Hepatic stellate cell (primary cell): ENCODE results near the gene OR4D6.
A peak's percentile ranks its signal among the peaks of the same experiment; 100 is the strongest.
"Not testable (repeated sequence)": the region's sequence is repeated elsewhere in the genome, so short reads cannot be mapped to it uniquely, and the experiment has no call there.

ENCODE experiments used
- DNase-seq: peaks from one replicate; pipeline ENCODE4 v3.0.0; 2011; ENCODE audit warnings: low spot score

The OR4D6 gene

DNA sequence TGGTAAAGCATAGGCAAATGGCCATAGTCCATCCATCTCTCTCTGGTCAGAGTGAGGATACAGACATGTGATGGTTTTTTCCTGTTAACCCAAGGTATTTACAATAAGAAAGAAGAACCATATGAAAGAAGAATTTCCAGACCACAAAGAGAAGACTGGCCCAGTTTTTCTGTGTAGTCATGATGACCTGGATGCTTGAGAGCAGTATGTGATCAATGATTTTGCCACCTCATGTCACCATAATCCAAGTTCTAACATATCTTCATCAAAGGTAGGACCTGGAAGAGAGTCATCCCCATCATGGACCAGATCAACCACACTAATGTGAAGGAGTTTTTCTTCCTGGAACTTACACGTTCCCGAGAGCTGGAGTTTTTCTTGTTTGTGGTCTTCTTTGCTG, at the start of gene OR4D6:
Gene OR4D6 (plus strand): TSS at position 301 of the 400 bp plus-strand sequence. CDS start 0 bp downstream, at position 301.
- DNase-seq: no peak

DNA sequence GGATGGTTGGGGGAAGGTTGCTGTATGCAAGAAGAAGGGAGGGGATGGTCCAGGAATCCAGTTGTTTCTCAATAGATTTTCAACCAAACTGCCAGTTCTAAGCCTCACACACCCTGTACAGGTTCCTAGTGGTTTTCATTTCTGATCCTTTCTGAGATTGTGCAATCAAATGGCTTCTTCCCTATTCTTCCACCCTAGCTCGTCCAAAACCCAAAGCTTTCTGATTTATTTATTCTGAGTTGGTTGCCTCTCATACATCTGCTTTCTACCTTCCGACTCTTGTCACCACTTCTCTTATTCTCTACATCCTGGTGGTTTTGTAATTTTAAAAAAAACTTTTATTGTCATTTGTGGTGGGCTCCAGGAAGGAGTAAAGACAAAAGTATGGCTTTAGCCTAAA, 43.1 kb upstream of the OR4D6 start:
- no peak for DNase-seq

DNA sequence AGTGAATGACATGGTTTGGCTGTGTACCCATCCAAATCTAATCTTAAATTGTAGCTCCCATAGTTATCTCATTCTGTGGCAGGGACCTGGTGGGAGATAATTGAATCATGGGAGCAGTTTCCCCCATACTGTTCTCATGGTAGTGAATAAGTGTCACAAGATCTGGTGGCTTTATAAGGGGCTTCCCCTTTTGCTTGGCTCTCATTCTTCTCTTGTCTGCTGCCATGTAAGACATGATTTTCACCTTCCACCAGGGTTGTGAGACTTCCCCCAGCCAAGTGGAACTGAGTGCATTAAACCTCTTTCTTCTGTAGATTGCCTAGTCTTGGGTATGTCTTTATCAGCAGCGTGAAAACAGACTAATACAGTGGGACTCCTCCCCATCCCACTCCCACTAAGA, 41.6 kb upstream of the OR4D6 start:
- no peak for DNase-seq

DNA sequence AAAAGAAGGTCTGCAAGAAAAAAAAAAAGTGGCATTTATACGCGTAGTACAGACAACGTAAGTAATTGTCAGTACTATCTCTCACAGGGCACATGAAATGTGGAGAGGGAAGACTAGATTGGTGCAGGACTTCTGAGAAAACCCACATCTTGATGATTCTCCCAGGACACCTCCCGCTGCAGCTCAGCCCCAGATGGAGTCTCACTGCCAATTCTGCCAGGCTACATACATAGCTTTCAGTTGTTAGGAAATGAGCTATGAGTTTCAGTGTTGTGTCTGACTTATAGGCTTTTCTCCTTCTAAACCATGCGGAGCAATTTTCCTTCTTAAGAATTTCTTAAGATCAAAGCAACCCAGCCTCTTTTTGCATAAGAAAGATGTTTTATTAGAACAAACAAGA, 40.1 kb upstream of the OR4D6 start:
- DNase-seq: no peak

DNA sequence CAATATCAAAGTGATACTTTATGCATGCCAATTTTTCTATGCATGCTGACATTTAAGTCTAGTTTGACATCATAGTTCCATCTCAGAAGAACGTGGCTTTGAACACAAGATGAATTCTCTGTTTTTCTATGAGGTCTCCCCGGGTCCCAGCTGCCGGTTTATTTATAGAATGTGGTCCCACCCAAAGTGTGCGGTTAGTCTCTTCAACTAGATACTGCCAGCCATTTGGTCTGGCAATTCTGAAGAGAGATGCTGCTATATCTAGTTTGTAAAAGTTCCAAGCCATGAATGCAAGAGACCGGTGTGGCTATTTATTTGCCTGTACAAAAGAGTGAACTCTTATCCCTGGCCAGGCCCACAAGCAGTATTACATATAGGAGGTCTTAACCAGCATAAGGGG, 39.7 kb upstream of the OR4D6 start:
- DNase-seq: no peak

DNA sequence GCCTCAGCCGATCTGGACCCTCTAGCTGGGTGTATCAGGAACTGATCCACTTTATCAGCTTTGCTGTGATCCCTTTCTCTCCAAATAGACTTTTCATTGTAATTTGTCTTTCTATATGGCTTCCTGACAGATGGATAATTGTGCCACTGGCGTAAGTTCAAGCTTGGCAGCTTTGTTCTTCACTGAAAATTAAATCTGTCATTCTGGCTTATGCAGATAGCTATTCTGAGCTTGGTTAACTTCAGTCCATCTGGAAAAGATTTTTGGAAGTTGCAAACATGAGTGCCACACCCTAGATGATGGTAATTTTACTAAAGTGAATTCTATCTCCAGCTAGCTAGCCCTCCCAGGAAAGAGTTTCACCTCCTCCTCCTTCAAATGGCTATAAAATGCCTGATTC, 38.6 kb upstream of the OR4D6 start:
- DNase-seq: no peak

DNA sequence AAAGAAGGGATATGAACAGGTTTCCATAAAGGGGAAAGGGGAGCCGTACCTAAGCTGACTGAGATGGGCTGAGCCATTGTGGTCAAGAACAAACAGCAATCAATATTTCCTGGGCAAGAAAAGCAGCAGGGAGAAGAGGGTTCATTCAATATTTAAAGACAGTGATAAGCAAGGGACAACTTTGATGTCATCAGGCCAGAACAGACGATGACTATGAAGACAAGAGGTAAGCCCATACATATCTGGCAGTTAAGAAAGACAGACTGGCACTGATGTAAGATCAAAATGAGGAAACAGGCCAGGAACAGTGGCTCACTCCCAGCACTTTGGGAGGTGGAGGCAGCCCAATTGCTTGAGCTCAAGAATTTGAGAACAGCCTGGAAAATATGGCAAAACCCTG, 32.9 kb upstream of the OR4D6 start:
- DNase-seq: no peak

DNA sequence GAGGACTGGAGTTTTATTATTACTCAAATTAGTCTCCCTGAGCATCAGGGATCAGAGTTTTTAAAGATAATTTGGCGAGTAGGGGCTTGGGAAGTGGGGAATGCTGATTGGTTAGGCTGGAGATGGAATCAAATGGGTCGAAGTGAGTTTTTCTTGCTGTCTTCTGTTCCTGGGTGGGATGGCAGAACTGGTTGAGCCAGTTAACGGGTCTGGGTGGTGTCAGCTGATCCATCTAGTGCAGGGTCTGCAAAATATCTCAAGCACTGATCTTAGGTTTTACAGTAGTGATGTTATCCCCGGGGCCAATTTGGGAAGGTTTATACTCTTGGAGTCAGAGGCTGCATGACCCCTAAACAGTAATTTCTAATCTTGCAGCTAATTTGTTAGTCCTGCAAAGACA, 31.6 kb upstream of the OR4D6 start:
- DNase-seq: no peak

DNA sequence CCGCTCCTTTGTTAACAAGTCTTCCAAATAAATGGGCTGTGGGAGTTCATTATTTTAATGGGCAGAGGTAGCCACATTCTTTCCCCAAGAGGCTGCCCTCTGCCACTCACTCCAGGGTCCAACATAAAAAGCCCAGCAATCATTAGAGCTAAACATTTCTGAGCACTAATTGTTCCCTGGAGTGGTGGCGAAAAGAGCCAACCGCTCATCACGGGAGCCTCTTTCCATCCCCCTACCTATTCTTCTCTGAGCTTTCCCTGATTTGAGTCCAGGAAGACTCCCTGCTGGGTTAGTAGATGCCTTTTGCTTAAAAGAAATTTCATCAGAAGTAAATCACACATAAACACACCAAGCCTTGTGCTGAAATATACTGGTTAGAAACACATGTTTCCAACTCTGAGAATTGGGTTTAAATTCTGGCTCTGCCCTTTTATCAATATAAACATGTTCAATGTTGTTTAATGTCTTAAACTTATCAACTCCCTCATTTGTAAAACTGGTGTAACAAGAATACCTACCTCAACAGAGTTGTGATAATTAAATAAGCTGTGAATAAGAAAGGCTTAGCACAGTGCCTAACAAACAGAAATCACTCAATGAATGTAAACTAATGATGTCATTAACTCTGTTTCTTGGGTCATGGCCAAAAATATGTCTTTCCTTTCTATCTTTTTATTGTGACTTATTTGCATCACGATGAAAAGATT, 30.2 kb upstream of the OR4D6 start, which contains the start of gene OR5A2:
Gene OR5A2 (minus strand): TSS at position 53 of the 707 bp plus-strand sequence. CDS start 3,460 bp downstream, outside the sequence.
- DNase-seq: no peak

DNA sequence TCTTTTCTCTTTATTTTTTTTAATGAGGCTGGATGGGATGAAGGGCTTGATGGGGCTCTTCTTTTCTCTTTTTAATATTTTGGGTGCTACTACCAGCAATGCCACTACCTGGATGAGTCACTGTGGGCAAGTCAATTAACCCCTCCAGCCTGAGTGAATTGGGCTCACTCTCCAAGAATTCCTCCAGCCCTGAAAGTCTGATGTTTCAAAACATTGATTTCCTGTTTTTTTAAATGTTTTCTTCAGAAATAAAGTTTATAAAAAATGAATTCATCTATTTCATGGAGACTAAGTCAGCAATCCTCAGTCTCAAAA, 29.7 kb upstream of the OR4D6 start:
- no peak for DNase-seq

DNA sequence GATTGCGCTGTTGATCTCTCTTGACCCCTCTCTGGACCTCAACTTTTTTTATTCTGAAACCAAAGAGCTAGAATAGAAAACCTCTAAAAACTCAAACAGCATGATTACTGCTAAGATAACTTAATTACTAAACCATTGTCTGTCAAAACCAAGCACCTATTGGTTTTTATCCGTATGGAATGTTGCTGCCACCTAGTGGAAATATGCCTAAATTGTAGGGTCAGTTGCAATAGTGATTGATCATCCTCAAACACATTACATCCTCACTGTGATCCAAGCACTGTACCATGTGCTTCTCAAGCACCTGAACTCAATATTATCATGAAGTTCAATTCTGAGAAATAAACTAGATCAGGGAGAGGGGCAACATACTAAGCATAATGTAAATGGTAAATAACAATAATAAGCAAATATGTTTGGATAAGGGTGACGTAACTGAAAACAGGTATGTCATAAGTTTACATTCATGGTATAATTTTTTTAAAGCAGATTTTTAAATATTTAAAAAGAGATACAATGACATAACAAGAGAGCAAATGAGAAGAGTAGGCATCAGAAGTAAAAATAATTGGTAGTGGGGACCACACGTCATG, 26.7 kb upstream of the OR4D6 start:
- peak; percentile 2 for DNase-seq

DNA sequence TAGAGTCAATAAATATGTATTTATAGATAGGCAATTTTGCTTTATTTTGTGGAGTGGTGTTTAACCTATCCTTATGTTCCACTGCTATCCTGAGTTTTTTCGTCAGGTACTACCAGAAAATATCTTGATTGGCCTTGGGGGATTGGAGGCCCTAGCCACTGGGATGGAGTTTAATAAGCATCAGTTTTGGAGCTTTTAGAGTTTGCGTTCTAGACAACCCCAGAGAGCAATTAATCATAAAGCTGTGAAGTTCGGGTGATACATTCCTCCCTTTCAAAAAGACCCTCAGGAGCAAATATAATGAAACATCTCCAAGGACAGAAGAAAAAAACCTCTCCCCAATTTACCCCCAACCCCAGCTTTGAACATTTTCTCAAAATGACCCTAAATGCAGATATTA, 20.6 kb upstream of the OR4D6 start, which contains the start of gene OR5A1:
Gene OR5A1 (plus strand): TSS at position 301 of the 400 bp plus-strand sequence. CDS start 6,700 bp downstream, outside the sequence.
- DNase-seq: no peak

DNA sequence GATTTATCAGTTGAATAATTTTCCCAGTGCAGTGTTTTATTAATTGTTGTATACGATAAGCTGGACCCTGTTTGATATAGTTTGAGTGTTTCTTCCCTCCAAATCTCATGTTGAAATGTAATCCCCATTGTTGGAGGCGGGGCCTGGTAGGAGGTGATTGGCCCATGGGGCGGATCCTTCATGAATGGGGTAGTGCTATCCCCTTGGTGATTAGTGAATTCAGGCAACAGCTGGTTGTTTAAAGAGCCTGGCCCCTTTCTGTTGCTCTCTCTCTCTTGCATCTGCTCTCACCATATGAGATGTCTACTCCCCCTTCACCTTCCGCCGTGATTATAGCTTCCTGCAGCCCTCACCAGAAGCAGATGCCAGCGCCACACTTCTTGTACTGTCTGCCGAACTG, 19.0 kb upstream of the OR4D6 start:
- no peak for DNase-seq

DNA sequence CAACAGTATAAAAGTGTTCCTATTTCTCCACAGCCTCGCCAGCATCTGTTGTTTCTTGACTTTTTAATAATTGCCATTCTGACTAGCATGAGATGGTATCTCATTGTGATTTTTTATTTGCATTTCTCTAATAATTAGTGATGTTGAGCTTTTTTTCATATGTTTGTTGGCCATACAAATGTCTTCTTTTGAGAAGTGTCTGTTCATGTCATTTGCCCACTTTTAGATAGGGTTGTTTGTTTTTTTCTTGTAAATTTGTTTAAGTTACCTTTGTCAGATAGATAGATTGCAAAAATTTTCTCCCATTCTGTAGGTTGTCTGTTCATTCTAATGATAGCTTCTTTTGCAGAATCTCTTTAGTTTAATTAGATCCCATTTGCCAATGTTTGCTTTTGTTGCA, 11.1 kb upstream of the OR4D6 start:
- not testable (repeated sequence) for DNase-seq

DNA sequence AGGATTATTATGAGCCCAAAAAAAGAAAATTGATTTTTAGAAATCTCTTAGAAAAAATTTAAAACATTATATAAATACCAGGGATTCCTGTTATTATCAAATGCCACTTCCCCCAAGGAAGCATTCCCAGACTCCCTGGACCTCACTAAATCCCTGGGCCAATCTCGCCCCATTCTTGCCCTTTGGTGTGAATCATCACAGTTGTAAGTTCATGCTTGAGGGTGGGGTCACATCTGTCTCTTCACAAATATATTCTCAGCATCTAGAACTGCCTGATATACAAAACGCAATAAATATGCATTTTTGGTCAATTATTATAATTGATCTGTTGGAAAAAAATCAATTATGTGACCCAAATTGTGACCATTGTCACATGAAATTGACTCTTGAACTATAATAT, 8.3 kb upstream of the OR4D6 start:
- no peak for DNase-seq

DNA sequence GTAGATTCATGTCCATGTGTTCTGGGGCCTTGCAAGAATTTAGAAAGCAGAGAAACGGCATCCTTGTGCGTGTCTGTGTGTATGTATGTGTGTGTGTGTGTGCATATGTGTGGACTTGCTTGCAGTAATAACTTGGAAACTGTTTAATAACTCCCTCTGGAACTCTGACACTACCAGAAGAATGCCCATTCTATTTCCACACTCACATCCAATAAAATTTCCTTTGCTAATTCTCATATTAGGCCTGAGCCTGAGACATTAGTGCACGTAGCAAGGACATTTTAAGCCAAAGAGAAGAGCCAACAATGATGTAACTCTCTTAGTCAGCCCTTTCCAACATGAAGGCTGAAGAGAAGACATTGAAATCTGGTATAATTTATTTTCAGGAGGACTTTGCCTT, 3.2 kb downstream of the OR4D6 start:
- DNase-seq: no peak

DNA sequence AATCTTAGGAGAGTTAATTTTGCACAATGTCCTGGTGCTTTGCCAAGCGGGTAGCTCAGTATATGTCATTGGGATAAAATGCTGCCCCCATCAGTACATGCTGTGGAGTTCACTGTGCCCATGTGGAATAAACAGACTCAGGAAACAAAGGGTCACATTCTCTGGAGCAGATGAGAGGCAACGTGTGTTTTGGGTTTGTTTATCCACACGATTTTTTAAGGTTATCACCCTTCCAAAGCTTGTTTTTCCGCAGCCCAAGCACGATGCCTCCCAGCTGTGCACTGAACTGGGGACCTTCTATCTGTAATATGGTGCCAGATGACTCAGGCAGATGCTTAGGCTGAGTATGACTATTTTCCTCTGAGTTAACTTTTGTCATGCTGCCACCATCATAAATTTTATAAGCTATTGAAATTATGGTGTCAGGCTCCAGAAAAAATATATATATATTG, 6.5 kb downstream of the OR4D6 start:
- DNase-seq: no peak

DNA sequence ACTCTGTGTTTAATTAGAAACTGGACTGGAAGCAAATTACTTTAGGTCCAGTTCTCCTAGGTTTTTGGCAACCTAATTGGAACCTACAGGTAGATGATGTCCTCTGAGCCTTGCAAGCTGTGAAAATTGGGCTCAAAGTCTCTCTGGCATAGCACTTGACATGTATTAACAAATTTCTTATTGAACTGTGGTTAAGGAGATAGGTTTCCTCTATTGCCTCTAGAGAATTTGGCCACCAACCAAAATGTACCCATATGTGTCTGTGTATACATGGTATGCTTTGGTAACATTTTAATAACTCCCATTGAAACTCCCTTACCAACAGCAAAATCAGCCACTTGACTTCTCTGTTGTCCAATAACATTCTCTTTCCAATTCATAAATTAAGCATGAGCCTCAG, 16.3 kb downstream of the OR4D6 start, which contains the start of gene OR4D10:
Gene OR4D10 (plus strand): TSS at position 301 of the 400 bp plus-strand sequence. CDS start 4,115 bp downstream, outside the sequence.
- DNase-seq: no peak

DNA sequence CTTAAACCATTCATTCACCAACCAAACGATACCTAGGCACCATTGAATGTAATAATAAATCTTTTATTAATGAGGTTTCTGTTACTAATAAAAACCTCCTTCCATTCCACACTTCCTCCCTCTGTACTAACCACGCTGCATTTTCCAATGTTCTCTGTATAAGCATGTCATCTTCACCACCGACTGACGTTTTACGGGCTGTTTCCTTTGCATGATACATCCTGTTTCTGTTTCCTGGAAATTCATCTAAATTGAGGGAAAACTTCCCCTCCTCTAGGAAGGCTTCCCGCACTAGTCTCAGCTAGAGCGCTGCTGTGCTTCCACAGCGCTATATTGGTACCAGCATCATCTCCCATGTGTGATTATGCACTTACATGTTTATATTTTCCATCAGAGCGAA, 18.4 kb downstream of the OR4D6 start:
- DNase-seq: no peak

DNA sequence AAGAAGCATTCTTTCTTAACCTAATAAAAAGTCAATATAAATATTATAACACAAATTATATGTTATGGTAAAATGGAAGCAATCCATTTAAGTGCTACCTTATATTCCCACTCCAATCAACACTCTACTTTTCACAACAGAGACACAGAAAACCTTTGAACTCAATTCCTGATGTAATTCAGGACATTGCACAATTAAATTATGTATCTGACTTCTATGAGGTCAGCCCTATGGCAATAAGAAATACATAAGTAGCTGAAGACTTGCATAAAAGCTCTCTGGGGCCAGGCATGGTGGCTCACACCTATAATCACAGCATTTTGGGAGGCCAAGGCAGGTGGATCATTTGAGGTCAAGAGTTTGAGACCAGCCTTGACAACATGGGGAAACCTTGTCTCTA, 23.1 kb downstream of the OR4D6 start:
- no peak for DNase-seq

DNA sequence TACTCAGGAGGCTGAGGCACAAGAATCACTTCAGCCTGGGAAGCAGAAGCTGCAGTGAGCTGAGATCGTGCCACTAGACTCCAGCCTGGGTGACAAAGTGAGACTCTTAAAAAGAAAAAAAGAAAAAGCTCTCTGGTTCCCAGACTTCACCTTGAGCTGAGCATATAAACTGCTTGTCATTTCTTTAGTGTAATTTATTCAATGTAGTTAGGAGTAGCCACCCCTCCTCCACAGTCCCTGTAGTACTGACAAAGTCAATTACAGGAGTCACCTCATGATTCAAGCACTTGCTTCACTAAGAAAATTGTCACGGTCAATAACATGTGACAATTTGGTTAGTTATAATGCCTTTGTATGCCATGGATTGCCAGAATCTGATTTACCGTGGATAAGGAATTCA, 23.6 kb downstream of the OR4D6 start:
- no peak for DNase-seq

DNA sequence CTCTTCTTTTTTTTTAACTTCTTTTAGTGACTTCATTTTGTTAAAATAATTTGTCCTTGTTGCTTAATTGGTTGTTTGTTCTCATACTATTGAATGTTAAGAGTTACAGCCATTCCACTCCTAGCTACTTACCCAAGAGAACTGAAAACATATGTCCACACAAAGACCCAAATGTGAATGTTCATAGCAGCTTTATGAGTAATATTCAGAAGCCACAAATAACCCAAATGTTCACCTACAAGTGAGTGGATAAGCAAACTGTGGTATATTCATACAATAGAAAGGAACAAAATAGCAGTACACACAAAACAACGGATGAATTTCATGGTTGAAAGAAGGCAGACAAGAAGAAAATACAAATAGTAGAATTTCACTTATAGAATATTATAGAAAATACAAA, 45.2 kb downstream of the OR4D6 start:
- no peak for DNase-seq

DNA sequence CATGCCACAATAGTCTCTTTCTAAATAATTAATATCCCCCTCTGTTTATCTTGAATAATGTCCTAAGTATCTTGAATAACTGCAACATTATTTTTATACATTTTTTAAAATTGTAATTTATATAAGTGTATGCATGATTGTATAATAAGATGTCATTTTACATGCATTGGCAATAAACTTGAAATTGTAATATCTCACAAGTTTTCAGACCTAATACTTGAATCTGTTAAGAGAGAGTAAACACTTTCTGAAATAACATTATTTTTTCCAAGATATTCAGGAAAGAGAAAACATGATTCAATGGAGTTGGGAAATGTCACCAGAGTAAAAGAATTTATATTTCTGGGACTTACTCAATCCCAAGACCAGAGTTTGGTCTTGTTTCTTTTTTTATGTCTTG, 46.5 kb downstream of the OR4D6 start, which contains the start of gene OR4D11:
Gene OR4D11 (plus strand): TSS at position 301 of the 400 bp plus-strand sequence. CDS start 0 bp downstream, at position 301.
- no peak for DNase-seq
